ENCODE measurements around the gene SORCS3.

The SORCS3 gene

DNA sequence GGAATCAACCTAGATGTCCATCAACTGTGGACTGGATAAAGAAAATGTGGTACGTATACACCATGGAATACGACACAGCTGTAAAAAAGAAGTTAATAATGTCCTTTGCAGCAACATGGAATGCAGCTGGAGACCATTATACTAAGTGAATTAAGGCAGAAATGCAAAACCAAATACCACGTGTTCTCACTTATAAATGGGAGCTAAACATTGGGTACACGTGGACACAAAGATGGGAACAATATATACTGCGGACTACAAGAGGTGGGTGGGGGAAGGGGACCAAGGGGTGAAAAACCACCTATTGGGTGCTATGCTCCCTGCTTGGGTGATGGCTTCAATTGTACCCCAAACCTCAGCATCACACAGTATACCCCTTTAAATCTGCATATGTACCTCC, 385.5 kb downstream of the SORCS3 start:
- no peaks in the 10 kb centered on the region for H3K9me3 ChIP-seq (ENCODE audit: low read length)
- H3K36me3 ChIP-seq (ENCODE audit: insufficient read depth, low read length): no peaks in the 10 kb centered on the region
- H3K4me1 ChIP-seq (ENCODE audit: insufficient read depth, low read length): no peaks in the 10 kb centered on the region
- no peak overlapping the region for H3K4me3 ChIP-seq (ENCODE audit: low read depth in 1 of 2, low read length in 2 of 2)
- H3K27ac ChIP-seq (ENCODE audit: low read depth, low read length): no peak overlapping the region
- no peak overlapping the region for H3K9ac ChIP-seq (ENCODE audit: low read length)
- H3K27me3 ChIP-seq (ENCODE audit: control insufficient read depth in 1 of 2, insufficient read depth in 2 of 2, low read length in 2 of 2): no peaks in the 10 kb centered on the region

DNA sequence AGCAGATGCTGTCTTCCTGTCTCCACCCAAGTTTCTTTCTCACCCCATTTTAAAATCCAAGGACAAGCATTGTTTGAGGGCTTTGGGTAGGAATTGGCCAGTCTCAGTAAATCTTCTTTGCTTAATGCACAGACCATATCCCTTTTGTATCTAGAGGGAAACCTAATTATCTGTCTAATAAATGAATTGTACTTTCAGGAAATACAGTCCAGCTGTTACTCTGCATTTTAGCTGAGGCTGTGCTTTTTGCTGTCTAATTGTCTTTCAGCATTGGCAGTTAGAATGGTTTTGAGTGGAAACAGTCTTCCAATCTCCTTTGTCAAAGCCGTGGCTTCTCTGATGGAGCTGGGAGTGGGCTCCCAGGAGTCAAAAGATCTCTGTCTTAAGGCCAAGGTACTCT, 388.2 kb downstream of the SORCS3 start:
- no peak overlapping the region for H3K27ac ChIP-seq (ENCODE audit: low read depth, low read length)
- H3K27me3 ChIP-seq (ENCODE audit: control insufficient read depth in 1 of 2, insufficient read depth in 2 of 2, low read length in 2 of 2): no peaks in the 10 kb centered on the region
- H3K9ac ChIP-seq (ENCODE audit: low read length): no peak overlapping the region
- H3K4me3 ChIP-seq (ENCODE audit: low read depth in 1 of 2, low read length in 2 of 2): no peak overlapping the region
- no peaks in the 10 kb centered on the region for H3K4me1 ChIP-seq (ENCODE audit: insufficient read depth, low read length)
- no peaks in the 10 kb centered on the region for H3K9me3 ChIP-seq (ENCODE audit: low read length)
- H3K36me3 ChIP-seq (ENCODE audit: insufficient read depth, low read length): no peaks in the 10 kb centered on the region

DNA sequence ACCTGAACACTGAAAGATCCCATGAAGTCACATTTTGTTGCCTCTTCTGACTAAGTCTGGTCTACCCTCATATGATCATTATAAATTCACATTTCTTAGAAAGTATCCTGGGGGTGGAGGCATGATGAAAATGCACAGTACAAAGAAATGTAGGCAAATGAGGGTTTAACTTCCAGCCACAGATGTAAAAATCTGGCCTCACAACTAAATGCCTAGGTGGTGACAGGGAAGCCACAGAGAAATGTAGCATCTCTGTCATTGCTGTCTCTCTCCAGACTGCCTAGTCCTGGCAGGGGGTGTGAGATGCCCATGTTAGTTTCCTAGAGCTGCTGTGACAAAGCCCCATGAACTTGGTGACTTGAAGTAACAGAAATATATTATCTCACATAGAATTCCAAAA, 395.9 kb downstream of the SORCS3 start:
- Histone ChIP-seq H3K27ac (ENCODE audit: low read depth, low read length) (no peak overlapping the region), H3K4me3 (ENCODE audit: low read depth in 1 of 2, low read length in 2 of 2) (no peak overlapping the region), H3K9me3 (ENCODE audit: low read length) (no peaks in the 10 kb centered on the region), H3K36me3 (ENCODE audit: insufficient read depth, low read length) (no peaks in the 10 kb centered on the region), H3K4me1 (ENCODE audit: insufficient read depth, low read length) (no peaks in the 10 kb centered on the region), H3K27me3 (ENCODE audit: control insufficient read depth in 1 of 2, insufficient read depth in 2 of 2, low read length in 2 of 2) (no peaks in the 10 kb centered on the region), H3K9ac (ENCODE audit: low read length) (no peak overlapping the region)

DNA sequence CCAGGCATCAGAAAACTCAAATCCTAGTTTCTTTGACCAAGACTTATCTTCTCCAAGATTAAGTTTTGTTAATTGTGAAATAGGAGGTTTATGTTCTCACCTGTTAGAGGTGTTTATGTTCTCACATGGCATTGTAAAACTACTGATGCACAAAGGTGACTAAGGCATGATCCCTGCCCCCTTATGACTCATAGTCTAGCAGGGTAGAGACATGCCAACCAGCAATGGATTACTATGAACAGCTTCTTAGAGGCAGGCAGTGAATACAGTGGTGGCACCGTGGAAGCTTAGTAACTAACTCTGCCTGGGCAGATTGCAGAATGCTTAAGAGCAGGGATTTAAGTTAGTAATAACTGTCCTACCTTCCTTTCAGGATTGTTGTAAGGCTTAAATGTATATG, 400.9 kb downstream of the SORCS3 start:
- no peak overlapping the region for H3K4me3 ChIP-seq (ENCODE audit: low read depth in 1 of 2, low read length in 2 of 2)
- no peaks in the 10 kb centered on the region for H3K36me3 ChIP-seq (ENCODE audit: insufficient read depth, low read length)
- H3K4me1 ChIP-seq (ENCODE audit: insufficient read depth, low read length): no peaks in the 10 kb centered on the region
- no peaks in the 10 kb centered on the region for H3K27me3 ChIP-seq (ENCODE audit: control insufficient read depth in 1 of 2, insufficient read depth in 2 of 2, low read length in 2 of 2)
- H3K27ac ChIP-seq (ENCODE audit: low read depth, low read length): no peak overlapping the region
- no peak overlapping the region for H3K9ac ChIP-seq (ENCODE audit: low read length)
- no peaks in the 10 kb centered on the region for H3K9me3 ChIP-seq (ENCODE audit: low read length)

DNA sequence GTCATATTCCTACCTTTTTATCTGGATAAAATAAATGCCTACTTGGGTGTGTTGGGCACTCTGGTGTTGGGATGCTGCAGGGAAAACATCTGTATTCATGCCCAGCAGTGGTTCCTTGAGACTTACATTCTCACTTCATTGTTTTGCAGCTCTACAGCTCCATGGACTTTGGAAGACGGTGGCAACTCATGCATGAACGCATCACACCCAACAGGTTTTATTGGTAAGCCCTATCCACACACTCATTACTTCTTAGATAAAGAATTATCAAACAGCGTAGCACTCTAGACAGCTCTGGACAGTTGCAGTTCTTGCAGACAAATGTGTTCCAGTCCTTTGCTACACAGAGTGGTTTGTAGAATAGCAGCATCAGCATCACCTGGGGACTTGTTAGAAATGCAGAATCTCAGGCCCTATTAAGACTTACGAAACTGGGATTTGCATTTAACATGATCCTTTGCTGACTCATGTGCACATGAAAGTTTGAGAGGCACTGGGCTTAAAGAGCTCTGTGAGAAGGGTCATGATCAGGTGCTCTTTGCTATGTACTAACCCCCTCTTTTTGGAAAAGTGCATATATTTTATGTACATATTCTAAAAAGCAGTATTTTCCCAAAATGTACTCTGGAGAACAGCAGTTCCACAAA, 401.9 kb downstream of the SORCS3 start:
- H3K9ac ChIP-seq (ENCODE audit: low read length): no peak overlapping the region
- no peak overlapping the region for H3K27ac ChIP-seq (ENCODE audit: low read depth, low read length)
- H3K27me3 ChIP-seq (ENCODE audit: control insufficient read depth in 1 of 2, insufficient read depth in 2 of 2, low read length in 2 of 2): no peaks in the 10 kb centered on the region
- no peaks in the 10 kb centered on the region for H3K4me1 ChIP-seq (ENCODE audit: insufficient read depth, low read length)
- H3K9me3 ChIP-seq (ENCODE audit: low read length): no peaks in the 10 kb centered on the region
- no peak overlapping the region for H3K4me3 ChIP-seq (ENCODE audit: low read depth in 1 of 2, low read length in 2 of 2)
- no peaks in the 10 kb centered on the region for H3K36me3 ChIP-seq (ENCODE audit: insufficient read depth, low read length)

DNA sequence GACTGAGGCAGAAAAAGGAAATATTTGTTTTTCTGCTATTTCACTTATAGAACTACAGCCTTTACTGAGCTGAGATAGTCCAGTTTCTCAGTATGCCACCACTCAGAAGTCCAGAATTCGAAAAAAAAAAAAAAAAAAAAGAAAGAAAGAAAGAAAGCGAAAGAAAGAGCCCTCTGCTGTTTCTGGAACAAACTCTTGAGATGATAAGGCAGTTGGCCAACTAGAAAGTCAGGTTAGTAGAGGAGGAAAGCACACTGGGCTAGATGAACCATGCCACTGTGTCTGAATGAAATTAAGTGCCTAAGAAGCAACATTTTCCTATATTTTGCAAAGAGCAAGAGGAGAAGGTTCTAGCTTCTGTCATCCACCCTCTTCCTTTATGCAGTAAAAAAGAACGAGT, 403.8 kb downstream of the SORCS3 start:
- no peak overlapping the region for H3K27ac ChIP-seq (ENCODE audit: low read depth, low read length)
- no peaks in the 10 kb centered on the region for H3K36me3 ChIP-seq (ENCODE audit: insufficient read depth, low read length)
- H3K9me3 ChIP-seq (ENCODE audit: low read length): no peaks in the 10 kb centered on the region
- H3K4me1 ChIP-seq (ENCODE audit: insufficient read depth, low read length): no peaks in the 10 kb centered on the region
- no peaks in the 10 kb centered on the region for H3K27me3 ChIP-seq (ENCODE audit: control insufficient read depth in 1 of 2, insufficient read depth in 2 of 2, low read length in 2 of 2)
- no peak overlapping the region for H3K4me3 ChIP-seq (ENCODE audit: low read depth in 1 of 2, low read length in 2 of 2)
- no peak overlapping the region for H3K9ac ChIP-seq (ENCODE audit: low read length)

DNA sequence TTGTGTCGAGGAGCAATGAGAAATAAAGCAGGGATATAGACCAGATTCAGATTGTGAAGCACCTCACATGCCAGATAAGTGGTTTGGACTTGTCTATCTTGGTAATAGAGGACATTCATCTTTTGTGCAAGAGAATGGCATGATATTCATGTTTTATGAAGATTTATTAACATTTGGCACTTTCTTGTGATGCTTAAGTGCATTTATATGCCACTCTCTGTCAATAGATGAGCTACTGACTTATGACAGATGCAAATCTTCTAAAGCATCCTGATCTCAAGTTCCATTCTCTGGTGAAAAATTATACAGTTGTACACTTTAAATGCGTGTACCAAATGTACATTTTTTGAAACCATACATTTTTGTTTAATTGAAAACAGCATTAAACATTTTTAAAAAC, 415.3 kb downstream of the SORCS3 start:
- Histone ChIP-seq H3K9me3 (ENCODE audit: low read length) (no peaks in the 10 kb centered on the region), H3K27me3 (ENCODE audit: control insufficient read depth in 1 of 2, insufficient read depth in 2 of 2, low read length in 2 of 2) (no peaks in the 10 kb centered on the region), H3K4me3 (ENCODE audit: low read depth in 1 of 2, low read length in 2 of 2) (no peak overlapping the region), H3K4me1 (ENCODE audit: insufficient read depth, low read length) (no peaks in the 10 kb centered on the region), H3K36me3 (ENCODE audit: insufficient read depth, low read length) (no peaks in the 10 kb centered on the region), H3K27ac (ENCODE audit: low read depth, low read length) (no peak overlapping the region), H3K9ac (ENCODE audit: low read length) (no peak overlapping the region)

DNA sequence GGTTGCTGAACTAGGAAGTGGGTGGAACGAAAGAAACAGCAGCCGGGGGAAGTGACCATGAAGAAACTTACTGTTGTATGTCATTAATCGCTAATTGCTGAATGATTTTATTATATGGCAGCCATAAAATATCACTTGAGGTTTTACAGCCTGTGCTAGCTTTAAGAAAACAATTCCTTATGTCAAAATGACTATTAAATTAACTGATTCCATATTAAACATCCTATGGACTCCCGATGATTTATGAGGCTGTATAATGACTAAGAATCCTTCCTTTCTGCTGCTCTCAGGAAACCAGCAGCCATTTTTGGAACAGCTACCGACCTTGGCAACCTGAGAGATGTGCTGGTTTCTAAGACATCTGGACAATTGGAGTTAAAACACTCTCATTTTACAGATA, 421.9 kb downstream of the SORCS3 start:
- H3K4me1 ChIP-seq (ENCODE audit: insufficient read depth, low read length): no peaks in the 10 kb centered on the region
- no peaks in the 10 kb centered on the region for H3K36me3 ChIP-seq (ENCODE audit: insufficient read depth, low read length)
- H3K27ac ChIP-seq (ENCODE audit: low read depth, low read length): no peak overlapping the region
- H3K4me3 ChIP-seq (ENCODE audit: low read depth in 1 of 2, low read length in 2 of 2): no peak overlapping the region
- no peaks in the 10 kb centered on the region for H3K27me3 ChIP-seq (ENCODE audit: control insufficient read depth in 1 of 2, insufficient read depth in 2 of 2, low read length in 2 of 2)
- H3K9ac ChIP-seq (ENCODE audit: low read length): no peak overlapping the region
- no peaks in the 10 kb centered on the region for H3K9me3 ChIP-seq (ENCODE audit: low read length)

DNA sequence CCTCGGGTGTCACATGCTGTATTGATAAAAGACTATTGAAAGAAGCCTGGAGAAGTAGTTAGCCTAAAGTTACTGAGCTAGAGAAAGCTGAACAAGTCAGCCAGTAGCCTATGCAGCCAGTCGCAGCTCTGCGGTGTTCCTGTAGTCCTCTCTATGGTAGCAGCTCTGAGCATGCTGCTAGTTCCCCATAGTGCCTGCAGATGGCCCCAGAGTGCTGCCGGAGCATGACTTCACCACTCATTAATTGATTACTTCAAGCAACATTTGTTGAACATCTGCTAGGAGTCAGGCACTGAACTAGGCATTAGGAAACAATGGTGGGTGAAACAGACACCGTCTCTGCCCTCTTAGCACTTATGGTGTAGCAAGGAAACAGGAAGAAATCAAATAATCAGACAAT, 422.7 kb downstream of the SORCS3 start:
- Histone ChIP-seq H3K9ac (ENCODE audit: low read length) (no peak overlapping the region), H3K27ac (ENCODE audit: low read depth, low read length) (no peak overlapping the region), H3K36me3 (ENCODE audit: insufficient read depth, low read length) (no peaks in the 10 kb centered on the region), H3K4me3 (ENCODE audit: low read depth in 1 of 2, low read length in 2 of 2) (no peak overlapping the region), H3K27me3 (ENCODE audit: control insufficient read depth in 1 of 2, insufficient read depth in 2 of 2, low read length in 2 of 2) (no peaks in the 10 kb centered on the region), H3K4me1 (ENCODE audit: insufficient read depth, low read length) (no peaks in the 10 kb centered on the region), H3K9me3 (ENCODE audit: low read length) (no peaks in the 10 kb centered on the region)

DNA sequence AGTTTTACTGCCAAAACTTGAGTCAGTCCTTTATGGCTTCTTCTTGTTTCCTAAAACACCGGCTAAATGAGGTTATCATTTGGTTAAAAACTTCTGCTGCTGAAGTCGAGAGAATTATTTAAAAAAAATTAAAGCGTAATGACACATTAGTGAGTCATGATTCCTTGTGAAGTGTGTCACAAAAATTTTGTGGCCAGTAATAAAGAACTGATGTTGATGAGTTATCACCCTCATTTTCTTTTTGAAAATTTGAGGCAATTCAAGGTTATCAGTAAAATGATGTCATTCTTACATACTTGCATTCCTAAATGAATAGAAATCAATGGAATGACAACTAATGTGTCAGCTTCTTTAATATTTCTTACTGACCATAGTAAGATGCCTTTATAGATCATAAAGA, 427.4 kb downstream of the SORCS3 start:
- no peak overlapping the region for H3K27ac ChIP-seq (ENCODE audit: low read depth, low read length)
- no peaks in the 10 kb centered on the region for H3K27me3 ChIP-seq (ENCODE audit: control insufficient read depth in 1 of 2, insufficient read depth in 2 of 2, low read length in 2 of 2)
- no peaks in the 10 kb centered on the region for H3K4me1 ChIP-seq (ENCODE audit: insufficient read depth, low read length)
- H3K9me3 ChIP-seq (ENCODE audit: low read length): no peaks in the 10 kb centered on the region
- H3K36me3 ChIP-seq (ENCODE audit: insufficient read depth, low read length): no peaks in the 10 kb centered on the region
- H3K9ac ChIP-seq (ENCODE audit: low read length): no peak overlapping the region
- H3K4me3 ChIP-seq (ENCODE audit: low read depth in 1 of 2, low read length in 2 of 2): no peak overlapping the region

DNA sequence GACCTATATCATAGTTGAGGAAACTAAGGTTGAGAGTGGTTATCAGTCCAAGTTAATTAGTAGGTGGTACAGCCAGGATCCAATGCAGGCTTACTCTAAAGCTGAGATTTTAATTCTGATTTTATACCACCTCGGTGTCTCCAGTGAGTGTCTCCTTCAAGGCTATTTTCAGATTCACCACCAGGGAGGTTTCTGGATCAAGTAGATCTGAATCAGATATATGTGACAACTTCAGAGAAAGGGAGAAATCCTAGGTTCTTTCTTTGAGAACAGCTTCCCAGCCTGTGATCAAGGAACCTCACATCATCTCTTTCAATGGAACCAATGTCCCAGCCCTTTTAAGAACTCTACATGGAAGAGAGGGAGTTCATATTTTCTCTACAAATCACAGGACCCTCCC, 429.2 kb downstream of the SORCS3 start:
- no peak overlapping the region for H3K4me3 ChIP-seq (ENCODE audit: low read depth in 1 of 2, low read length in 2 of 2)
- H3K4me1 ChIP-seq (ENCODE audit: insufficient read depth, low read length): no peaks in the 10 kb centered on the region
- H3K27me3 ChIP-seq (ENCODE audit: control insufficient read depth in 1 of 2, insufficient read depth in 2 of 2, low read length in 2 of 2): no peaks in the 10 kb centered on the region
- no peaks in the 10 kb centered on the region for H3K9me3 ChIP-seq (ENCODE audit: low read length)
- no peaks in the 10 kb centered on the region for H3K36me3 ChIP-seq (ENCODE audit: insufficient read depth, low read length)
- no peak overlapping the region for H3K27ac ChIP-seq (ENCODE audit: low read depth, low read length)
- no peak overlapping the region for H3K9ac ChIP-seq (ENCODE audit: low read length)

DNA sequence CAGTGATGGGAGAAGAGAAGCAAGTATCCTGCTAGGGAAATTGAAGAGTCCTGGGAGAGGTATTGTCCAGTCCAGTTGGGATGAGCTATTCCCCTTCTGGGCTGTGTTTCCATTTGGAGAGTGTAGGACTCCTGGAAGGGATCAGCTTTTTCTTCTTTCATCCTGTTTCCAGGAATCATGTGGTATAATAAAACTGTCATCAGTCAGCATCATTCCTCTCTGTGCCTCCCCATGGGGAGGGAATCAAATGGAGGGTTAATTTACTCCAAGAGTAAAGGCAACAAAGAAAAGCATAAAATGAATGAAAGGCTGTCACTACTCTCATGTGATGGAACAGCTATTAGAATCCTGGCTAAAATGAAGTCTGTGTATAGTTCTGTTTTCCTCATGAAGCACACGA, 429.9 kb downstream of the SORCS3 start:
- Histone ChIP-seq H3K9ac (ENCODE audit: low read length) (no peak overlapping the region), H3K9me3 (ENCODE audit: low read length) (no peaks in the 10 kb centered on the region), H3K36me3 (ENCODE audit: insufficient read depth, low read length) (no peaks in the 10 kb centered on the region), H3K4me3 (ENCODE audit: low read depth in 1 of 2, low read length in 2 of 2) (no peak overlapping the region), H3K4me1 (ENCODE audit: insufficient read depth, low read length) (no peaks in the 10 kb centered on the region), H3K27ac (ENCODE audit: low read depth, low read length) (no peak overlapping the region), H3K27me3 (ENCODE audit: control insufficient read depth in 1 of 2, insufficient read depth in 2 of 2, low read length in 2 of 2) (no peaks in the 10 kb centered on the region)

All from muscle layer of colon (tissue), 2 donors.